ENCODE results near the gene MARCHF10.

DNA sequence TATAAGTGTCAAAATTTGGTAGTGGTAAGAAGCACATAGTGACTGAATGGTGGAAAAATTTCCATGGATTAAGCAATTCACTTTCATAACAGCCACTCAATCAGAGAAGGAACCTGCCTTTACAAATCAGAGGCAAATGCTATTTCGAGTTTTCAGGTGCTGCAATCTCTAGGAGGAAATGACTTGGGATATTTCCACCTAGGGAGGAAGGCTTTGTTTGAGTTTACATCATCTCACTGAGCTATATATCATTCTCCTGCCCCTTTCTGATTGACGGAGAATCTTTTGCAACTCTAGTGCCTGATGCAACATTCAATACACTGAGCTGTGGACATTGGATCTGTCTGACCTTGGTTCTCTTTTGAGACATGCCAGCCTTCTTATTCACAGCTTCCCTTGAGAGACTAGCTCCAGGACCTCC is 26.3 kb downstream of the MARCHF10 start:
- TF ChIP-seq, protein P1, sequence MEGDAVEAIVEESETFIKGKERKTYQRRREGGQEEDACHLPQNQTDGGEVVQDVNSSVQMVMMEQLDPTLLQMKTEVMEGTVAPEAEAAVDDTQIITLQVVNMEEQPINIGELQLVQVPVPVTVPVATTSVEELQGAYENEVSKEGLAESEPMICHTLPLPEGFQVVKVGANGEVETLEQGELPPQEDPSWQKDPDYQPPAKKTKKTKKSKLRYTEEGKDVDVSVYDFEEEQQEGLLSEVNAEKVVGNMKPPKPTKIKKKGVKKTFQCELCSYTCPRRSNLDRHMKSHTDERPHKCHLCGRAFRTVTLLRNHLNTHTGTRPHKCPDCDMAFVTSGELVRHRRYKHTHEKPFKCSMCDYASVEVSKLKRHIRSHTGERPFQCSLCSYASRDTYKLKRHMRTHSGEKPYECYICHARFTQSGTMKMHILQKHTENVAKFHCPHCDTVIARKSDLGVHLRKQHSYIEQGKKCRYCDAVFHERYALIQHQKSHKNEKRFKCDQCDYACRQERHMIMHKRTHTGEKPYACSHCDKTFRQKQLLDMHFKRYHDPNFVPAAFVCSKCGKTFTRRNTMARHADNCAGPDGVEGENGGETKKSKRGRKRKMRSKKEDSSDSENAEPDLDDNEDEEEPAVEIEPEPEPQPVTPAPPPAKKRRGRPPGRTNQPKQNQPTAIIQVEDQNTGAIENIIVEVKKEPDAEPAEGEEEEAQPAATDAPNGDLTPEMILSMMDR (conservative IDR thresholded peaks at IDR 0.05; ENCODE audit: low read depth, low read length) = no peak
- TF ChIP-seq EZH2 (IDR thresholded peaks at IDR 0.05; ENCODE audit: borderline replicate concordance, low read depth, low read length, poor library complexity, severe bottlenecking) = no peak
